ENCODE data around the gene NFIC.

The NFIC gene

GRCh38 chr19:3350014-3350663, 16.2 kb upstream of the NFIC start:
- Histone ChIP-seq H3K9ac (ENCODE audit: low read length) (no peak overlapping the region), H3K4me1 (ENCODE audit: control insufficient read depth, insufficient read depth, low read length) (no peaks in the 10 kb centered on the region), H3K9me3 (ENCODE audit: control insufficient read depth, insufficient read depth, low read depth, low read length) (no peaks in the 10 kb centered on the region), H3K27me3 (ENCODE audit: control insufficient read depth, insufficient read depth, low read length) (peaks cover 86% of the 10 kb centered on the region), H3K36me3 (ENCODE audit: control insufficient read depth, insufficient read depth, low read length) (no peaks in the 10 kb centered on the region), H3K27ac (ENCODE audit: low read depth, low read length) (no peak overlapping the region), H3K4me3 (ENCODE audit: low read depth, low read length) (no peak overlapping the region)

- no peaks in the 10 kb centered on the region for H3K4me1 ChIP-seq (ENCODE audit: control insufficient read depth, insufficient read depth, low read length)
- H3K9me3 ChIP-seq (ENCODE audit: control insufficient read depth, insufficient read depth, low read depth, low read length): no peaks in the 10 kb centered on the region
- no peak overlapping the region for H3K27ac ChIP-seq (ENCODE audit: low read depth, low read length)
- no peak overlapping the region for H3K9ac ChIP-seq (ENCODE audit: low read length)
- peaks cover 89% of the 10 kb centered on the region for H3K27me3 ChIP-seq (ENCODE audit: control insufficient read depth, insufficient read depth, low read length)
- H3K36me3 ChIP-seq (ENCODE audit: control insufficient read depth, insufficient read depth, low read length): no peaks in the 10 kb centered on the region
- H3K4me3 ChIP-seq (ENCODE audit: low read depth, low read length): no peak overlapping the region
These were observed 14.5 kb upstream of the NFIC start for GRCh38 chr19:3351702-3352447.

- H3K36me3 ChIP-seq (ENCODE audit: control insufficient read depth, insufficient read depth, low read length): no peaks in the 10 kb centered on the region
- H3K4me3 ChIP-seq (ENCODE audit: low read depth, low read length): no peak overlapping the region
- H3K4me1 ChIP-seq (ENCODE audit: control insufficient read depth, insufficient read depth, low read length): no peaks in the 10 kb centered on the region
- no peaks in the 10 kb centered on the region for H3K9me3 ChIP-seq (ENCODE audit: control insufficient read depth, insufficient read depth, low read depth, low read length)
- peaks cover 93% of the 10 kb centered on the region for H3K27me3 ChIP-seq (ENCODE audit: control insufficient read depth, insufficient read depth, low read length)
- no peak overlapping the region for H3K27ac ChIP-seq (ENCODE audit: low read depth, low read length)
- no peak overlapping the region for H3K9ac ChIP-seq (ENCODE audit: low read length)
These were observed 12.9 kb upstream of the NFIC start for GRCh38 chr19:3353493-3353892.

GRCh38 chr19:3356805-3357204, 9.6 kb upstream of the NFIC start:
- Histone ChIP-seq H3K9ac (ENCODE audit: low read length) (no peak overlapping the region), H3K27ac (ENCODE audit: low read depth, low read length) (no peak overlapping the region), H3K4me3 (ENCODE audit: low read depth, low read length) (no peak overlapping the region), H3K36me3 (ENCODE audit: control insufficient read depth, insufficient read depth, low read length) (no peaks in the 10 kb centered on the region), H3K27me3 (ENCODE audit: control insufficient read depth, insufficient read depth, low read length) (peaks cover 93% of the 10 kb centered on the region), H3K4me1 (ENCODE audit: control insufficient read depth, insufficient read depth, low read length) (peaks cover 9% of the 10 kb centered on the region), H3K9me3 (ENCODE audit: control insufficient read depth, insufficient read depth, low read depth, low read length) (no peaks in the 10 kb centered on the region)

- Histone ChIP-seq H3K4me3 (ENCODE audit: low read depth, low read length) (no peak overlapping the region), H3K9ac (ENCODE audit: low read length) (no peak overlapping the region), H3K27me3 (ENCODE audit: control insufficient read depth, insufficient read depth, low read length) (peaks cover 93% of the 10 kb centered on the region), H3K27ac (ENCODE audit: low read depth, low read length) (no peak overlapping the region), H3K36me3 (ENCODE audit: control insufficient read depth, insufficient read depth, low read length) (no peaks in the 10 kb centered on the region), H3K9me3 (ENCODE audit: control insufficient read depth, insufficient read depth, low read depth, low read length) (no peaks in the 10 kb centered on the region), H3K4me1 (ENCODE audit: control insufficient read depth, insufficient read depth, low read length) (peaks cover 9% of the 10 kb centered on the region)
These were observed 9.0 kb upstream of the NFIC start for GRCh38 chr19:3357271-3357991.

- Histone ChIP-seq H3K9ac (ENCODE audit: low read length) (no peak overlapping the region), H3K4me1 (ENCODE audit: control insufficient read depth, insufficient read depth, low read length) (peaks cover 9% of the 10 kb centered on the region), H3K27ac (ENCODE audit: low read depth, low read length) (no peak overlapping the region), H3K27me3 (ENCODE audit: control insufficient read depth, insufficient read depth, low read length) (peaks cover 93% of the 10 kb centered on the region), H3K36me3 (ENCODE audit: control insufficient read depth, insufficient read depth, low read length) (no peaks in the 10 kb centered on the region), H3K9me3 (ENCODE audit: control insufficient read depth, insufficient read depth, low read depth, low read length) (no peaks in the 10 kb centered on the region), H3K4me3 (ENCODE audit: low read depth, low read length) (no peak overlapping the region)
These were observed 8.2 kb upstream of the NFIC start for GRCh38 chr19:3357992-3358688.

GRCh38 chr19:3358689-3359014, 7.7 kb upstream of the NFIC start:
- no peak overlapping the region for H3K9ac ChIP-seq (ENCODE audit: low read length)
- no peaks in the 10 kb centered on the region for H3K9me3 ChIP-seq (ENCODE audit: control insufficient read depth, insufficient read depth, low read depth, low read length)
- H3K4me3 ChIP-seq (ENCODE audit: low read depth, low read length): peak overlapping the region; percentile 41
- H3K36me3 ChIP-seq (ENCODE audit: control insufficient read depth, insufficient read depth, low read length): no peaks in the 10 kb centered on the region
- H3K4me1 ChIP-seq (ENCODE audit: control insufficient read depth, insufficient read depth, low read length): peaks cover 9% of the 10 kb centered on the region
- H3K27ac ChIP-seq (ENCODE audit: low read depth, low read length): no peak overlapping the region
- peaks cover 93% of the 10 kb centered on the region for H3K27me3 ChIP-seq (ENCODE audit: control insufficient read depth, insufficient read depth, low read length)

GRCh38 chr19:3359015-3359918, 7.1 kb upstream of the NFIC start:
- Histone ChIP-seq H3K27me3 (ENCODE audit: control insufficient read depth, insufficient read depth, low read length) (peaks cover 93% of the 10 kb centered on the region), H3K27ac (ENCODE audit: low read depth, low read length) (no peak overlapping the region), H3K4me3 (ENCODE audit: low read depth, low read length) (peak overlapping the region; percentile 42), H3K9ac (ENCODE audit: low read length) (no peak overlapping the region), H3K9me3 (ENCODE audit: control insufficient read depth, insufficient read depth, low read depth, low read length) (no peaks in the 10 kb centered on the region), H3K36me3 (ENCODE audit: control insufficient read depth, insufficient read depth, low read length) (no peaks in the 10 kb centered on the region), H3K4me1 (ENCODE audit: control insufficient read depth, insufficient read depth, low read length) (peaks cover 9% of the 10 kb centered on the region)

- Histone ChIP-seq H3K9me3 (ENCODE audit: control insufficient read depth, insufficient read depth, low read depth, low read length) (no peaks in the 10 kb centered on the region), H3K4me3 (ENCODE audit: low read depth, low read length) (peak overlapping the region; percentile 43), H3K36me3 (ENCODE audit: control insufficient read depth, insufficient read depth, low read length) (no peaks in the 10 kb centered on the region), H3K4me1 (ENCODE audit: control insufficient read depth, insufficient read depth, low read length) (peaks cover 9% of the 10 kb centered on the region), H3K9ac (ENCODE audit: low read length) (no peak overlapping the region), H3K27ac (ENCODE audit: low read depth, low read length) (no peak overlapping the region), H3K27me3 (ENCODE audit: control insufficient read depth, insufficient read depth, low read length) (peaks cover 93% of the 10 kb centered on the region)
These were observed 6.4 kb upstream of the NFIC start for GRCh38 chr19:3359919-3360420.

Data from HUES6 (cell line).